ENCODE data around the gene BEND7. TPM values are rescaled to one million over a fixed set of nuclear protein-coding genes. Genes with fewer than 3 reads are reported as not detected.

Gene BEND7
- total RNA-seq, 1 donor: 9.0 TPM

GRCh38 chr10:13520194-13520593 lies 8.6 kb downstream of the BEND7 start:
- H3K4me2 ChIP-seq (ENCODE audit: insufficient read depth, low read length): no peak overlapping the region
- no peak overlapping the region for H2AFZ ChIP-seq (ENCODE audit: low read length)
- no peaks in the 10 kb centered on the region for H3K27me3 ChIP-seq (ENCODE audit: insufficient read depth, low read length)
- no peak for DNase-seq (ENCODE audit: insufficient read length, low spot score, missing footprints)
- H3K27ac ChIP-seq (ENCODE audit: low read depth, low read length): no peak overlapping the region
- H3K36me3 ChIP-seq (ENCODE audit: insufficient read depth, low read length): peaks cover 3% of the 10 kb centered on the region
- H4K20me1 ChIP-seq (ENCODE audit: insufficient read depth, low read length): no peaks in the 10 kb centered on the region
- no peak for TF ChIP-seq CTCF (IDR thresholded peaks at IDR 0.05; ENCODE audit: extremely low read depth, low read depth, low read length)
- H3K79me2 ChIP-seq (ENCODE audit: insufficient read depth, low read length): peaks cover 4% of the 10 kb centered on the region
- no peaks in the 10 kb centered on the region for H3K4me1 ChIP-seq (ENCODE audit: insufficient read depth, low read length)
- H3K4me3 ChIP-seq (ENCODE audit: insufficient read depth, low read length): no peak overlapping the region
- H3K9me3 ChIP-seq (ENCODE audit: low read depth, low read length): no peaks in the 10 kb centered on the region

- Histone ChIP-seq H4K20me1 (ENCODE audit: insufficient read depth, low read length) (no peaks in the 10 kb centered on the region), H3K9me3 (ENCODE audit: low read depth, low read length) (no peaks in the 10 kb centered on the region), H3K4me2 (ENCODE audit: insufficient read depth, low read length) (no peak overlapping the region), H3K27ac (ENCODE audit: low read depth, low read length) (no peak overlapping the region), H3K36me3 (ENCODE audit: insufficient read depth, low read length) (no peaks in the 10 kb centered on the region), H3K4me3 (ENCODE audit: insufficient read depth, low read length) (no peak overlapping the region), H3K79me2 (ENCODE audit: insufficient read depth, low read length) (no peaks in the 10 kb centered on the region), H3K27me3 (ENCODE audit: insufficient read depth, low read length) (no peaks in the 10 kb centered on the region), H3K4me1 (ENCODE audit: insufficient read depth, low read length) (no peaks in the 10 kb centered on the region), H2AFZ (ENCODE audit: low read length) (no peak overlapping the region)
- peak; percentile 62 for TF ChIP-seq CTCF (IDR thresholded peaks at IDR 0.05; ENCODE audit: extremely low read depth, low read depth, low read length)
- no peak for DNase-seq (ENCODE audit: insufficient read length, low spot score, missing footprints)
Observed at GRCh38 chr10:13518076-13518692, 10.6 kb downstream of the BEND7 start.

GRCh38 chr10:13517675-13518074 lies 11.1 kb downstream of the BEND7 start:
- TF ChIP-seq CTCF (IDR thresholded peaks at IDR 0.05; ENCODE audit: extremely low read depth, low read depth, low read length): no peak
- Histone ChIP-seq H2AFZ (ENCODE audit: low read length) (no peak overlapping the region), H3K4me3 (ENCODE audit: insufficient read depth, low read length) (no peak overlapping the region), H4K20me1 (ENCODE audit: insufficient read depth, low read length) (no peaks in the 10 kb centered on the region), H3K9me3 (ENCODE audit: low read depth, low read length) (no peaks in the 10 kb centered on the region), H3K27me3 (ENCODE audit: insufficient read depth, low read length) (no peaks in the 10 kb centered on the region), H3K27ac (ENCODE audit: low read depth, low read length) (no peak overlapping the region), H3K36me3 (ENCODE audit: insufficient read depth, low read length) (no peaks in the 10 kb centered on the region), H3K4me2 (ENCODE audit: insufficient read depth, low read length) (no peak overlapping the region), H3K79me2 (ENCODE audit: insufficient read depth, low read length) (no peaks in the 10 kb centered on the region), H3K4me1 (ENCODE audit: insufficient read depth, low read length) (no peaks in the 10 kb centered on the region)
- no peak for DNase-seq (ENCODE audit: insufficient read length, low spot score, missing footprints)

- no peaks in the 10 kb centered on the region for H4K20me1 ChIP-seq (ENCODE audit: insufficient read depth, low read length)
- H3K36me3 ChIP-seq (ENCODE audit: insufficient read depth, low read length): no peaks in the 10 kb centered on the region
- H3K79me2 ChIP-seq (ENCODE audit: insufficient read depth, low read length): no peaks in the 10 kb centered on the region
- H3K4me1 ChIP-seq (ENCODE audit: insufficient read depth, low read length): no peaks in the 10 kb centered on the region
- no peak overlapping the region for H3K4me3 ChIP-seq (ENCODE audit: insufficient read depth, low read length)
- H3K27me3 ChIP-seq (ENCODE audit: insufficient read depth, low read length): no peaks in the 10 kb centered on the region
- no peak overlapping the region for H3K27ac ChIP-seq (ENCODE audit: low read depth, low read length)
- H2AFZ ChIP-seq (ENCODE audit: low read length): no peak overlapping the region
- H3K4me2 ChIP-seq (ENCODE audit: insufficient read depth, low read length): no peak overlapping the region
- no peaks in the 10 kb centered on the region for H3K9me3 ChIP-seq (ENCODE audit: low read depth, low read length)
- no peak for DNase-seq (ENCODE audit: insufficient read length, low spot score, missing footprints)
- TF ChIP-seq CTCF (IDR thresholded peaks at IDR 0.05; ENCODE audit: extremely low read depth, low read depth, low read length): no peak
Observed at GRCh38 chr10:13516176-13516575, 12.6 kb downstream of the BEND7 start.
